ENCODE measurements around the gene NUP214.

DNA sequence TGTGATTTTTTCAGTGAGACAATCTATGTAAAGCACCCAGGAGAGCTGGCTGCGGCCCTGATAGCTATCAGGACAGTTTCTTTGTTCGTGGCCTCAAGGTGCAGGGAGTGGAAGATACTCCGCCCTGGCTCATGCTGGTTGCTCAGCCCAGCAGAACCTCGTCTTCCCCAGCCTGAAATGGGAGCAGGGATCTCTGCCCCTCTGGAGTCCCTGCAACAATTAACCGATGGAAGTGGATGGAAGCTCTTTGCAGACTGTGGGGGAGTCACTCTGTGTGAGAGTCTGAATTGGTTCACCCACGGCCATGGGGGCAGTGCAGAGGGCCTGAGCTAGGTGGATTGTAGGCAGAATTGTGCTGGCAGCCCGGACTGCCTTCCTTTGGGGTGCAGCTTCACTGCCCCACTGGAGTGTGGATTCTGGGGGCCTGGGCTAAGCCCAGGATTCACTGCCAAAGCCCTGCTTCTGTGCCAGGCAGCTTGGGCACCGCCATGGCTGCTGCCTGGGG is 26.2 kb upstream of the NUP214 start:
- TF ChIP-seq POLR2A (IDR thresholded peaks at IDR 0.05; ENCODE audit: low read depth, low read length): no peak
- no peak for TF ChIP-seq POLR2AphosphoS5 (IDR thresholded peaks at IDR 0.05; ENCODE audit: low read depth, low read length)
- TF ChIP-seq SPI1 (IDR thresholded peaks at IDR 0.05; ENCODE audit: low read depth, low read length): no peak
- TF ChIP-seq TAF1 (IDR thresholded peaks at IDR 0.05; ENCODE audit: low read depth, low read length): no peak
- no peak for TF ChIP-seq PAX5 (IDR thresholded peaks at IDR 0.05; ENCODE audit: insufficient read depth, low read length, severe bottlenecking)
